ENCODE measurements around the gene DAZAP1.

Gene DAZAP1

GRCh38 chr19:1434577-1435060, 27.2 kb downstream of the DAZAP1 start:
- TF ChIP-seq TAF1 (IDR thresholded peaks at IDR 0.05; ENCODE audit: borderline replicate concordance, insufficient read depth, low read length) (no peak), REST (IDR thresholded peaks at IDR 0.05; ENCODE audit: insufficient read depth in 1 of 2, low read depth in 2 of 2, low read length in 2 of 2) (no peak), FOXP2 (optimal IDR thresholded peaks at IDR 0.05; ENCODE audit: borderline replicate concordance, extremely low read depth, extremely low read length, insufficient read depth) (no peak), POLR2AphosphoS5 (IDR thresholded peaks at IDR 0.05; ENCODE audit: low read depth, low read length) (no peak)

DNA sequence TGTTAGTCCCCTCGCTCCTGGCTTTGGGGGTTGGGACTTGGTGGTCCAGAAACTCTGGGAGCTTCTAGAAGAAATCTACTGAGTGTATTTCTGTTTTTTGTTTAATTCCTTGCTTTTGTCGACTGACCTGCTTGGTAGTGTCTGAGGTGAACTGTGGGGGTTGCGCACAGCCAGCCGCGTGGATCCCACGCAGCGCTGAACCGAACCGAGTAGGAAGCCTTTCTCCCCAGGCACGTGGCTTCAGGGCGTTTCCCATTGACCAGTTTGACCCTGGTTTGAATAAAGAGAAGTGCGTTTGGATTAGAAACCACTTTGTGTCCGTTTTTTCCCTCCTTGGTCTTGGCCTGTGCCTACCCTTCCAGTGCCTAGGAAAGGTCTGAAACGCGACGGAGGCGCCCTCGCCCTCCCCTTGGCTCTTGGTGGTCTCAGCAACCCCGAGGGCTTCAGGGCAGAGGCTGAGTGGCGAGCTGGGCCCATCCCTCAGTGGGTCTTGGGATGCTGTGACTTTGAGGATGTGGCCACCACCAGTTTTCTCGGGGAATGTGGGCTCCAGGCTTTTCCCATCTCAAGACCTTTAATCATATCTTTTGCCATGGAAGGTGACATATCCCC, 28.1 kb downstream of the DAZAP1 start:
- no peak for TF ChIP-seq SIN3A (IDR thresholded peaks at IDR 0.05; ENCODE audit: borderline replicate concordance, insufficient read depth, low read length)
- no peak for TF ChIP-seq POLR2AphosphoS5 (IDR thresholded peaks at IDR 0.05; ENCODE audit: low read depth, low read length)
- TF ChIP-seq FOXP2 (optimal IDR thresholded peaks at IDR 0.05; ENCODE audit: borderline replicate concordance, extremely low read depth, extremely low read length, insufficient read depth): no peak
- no peak for TF ChIP-seq REST (IDR thresholded peaks at IDR 0.05; ENCODE audit: insufficient read depth in 1 of 2, low read depth in 2 of 2, low read length in 2 of 2)
- no peak for TF ChIP-seq TAF1 (IDR thresholded peaks at IDR 0.05; ENCODE audit: borderline replicate concordance, insufficient read depth, low read length)

DNA sequence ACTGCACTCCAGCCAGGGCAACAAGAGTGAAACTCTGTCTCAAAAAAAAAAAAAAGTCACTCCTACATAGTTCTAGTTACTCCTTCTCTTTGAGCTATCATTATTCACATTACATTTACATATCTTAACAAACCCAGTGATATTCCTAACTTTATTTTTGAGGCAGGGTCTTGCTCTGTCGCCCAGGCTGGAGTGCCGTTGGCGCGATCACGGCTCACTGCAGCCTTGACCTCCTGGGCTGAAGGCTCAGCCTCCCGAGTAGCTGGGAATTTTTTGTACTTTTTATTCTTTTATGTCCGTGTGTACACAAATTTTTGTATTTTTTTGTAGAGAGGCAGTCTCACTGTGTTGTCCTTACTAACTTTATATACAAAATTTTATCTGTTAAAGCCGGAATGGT, 30.2 kb downstream of the DAZAP1 start:
- no peak for TF ChIP-seq SIN3A (IDR thresholded peaks at IDR 0.05; ENCODE audit: borderline replicate concordance, insufficient read depth, low read length)
- TF ChIP-seq REST (IDR thresholded peaks at IDR 0.05; ENCODE audit: insufficient read depth in 1 of 2, low read depth in 2 of 2, low read length in 2 of 2): no peak
- no peak for TF ChIP-seq POLR2AphosphoS5 (IDR thresholded peaks at IDR 0.05; ENCODE audit: low read depth, low read length)
- TF ChIP-seq TAF1 (IDR thresholded peaks at IDR 0.05; ENCODE audit: borderline replicate concordance, insufficient read depth, low read length): no peak
- TF ChIP-seq FOXP2 (optimal IDR thresholded peaks at IDR 0.05; ENCODE audit: borderline replicate concordance, extremely low read depth, extremely low read length, insufficient read depth): no peak

DNA sequence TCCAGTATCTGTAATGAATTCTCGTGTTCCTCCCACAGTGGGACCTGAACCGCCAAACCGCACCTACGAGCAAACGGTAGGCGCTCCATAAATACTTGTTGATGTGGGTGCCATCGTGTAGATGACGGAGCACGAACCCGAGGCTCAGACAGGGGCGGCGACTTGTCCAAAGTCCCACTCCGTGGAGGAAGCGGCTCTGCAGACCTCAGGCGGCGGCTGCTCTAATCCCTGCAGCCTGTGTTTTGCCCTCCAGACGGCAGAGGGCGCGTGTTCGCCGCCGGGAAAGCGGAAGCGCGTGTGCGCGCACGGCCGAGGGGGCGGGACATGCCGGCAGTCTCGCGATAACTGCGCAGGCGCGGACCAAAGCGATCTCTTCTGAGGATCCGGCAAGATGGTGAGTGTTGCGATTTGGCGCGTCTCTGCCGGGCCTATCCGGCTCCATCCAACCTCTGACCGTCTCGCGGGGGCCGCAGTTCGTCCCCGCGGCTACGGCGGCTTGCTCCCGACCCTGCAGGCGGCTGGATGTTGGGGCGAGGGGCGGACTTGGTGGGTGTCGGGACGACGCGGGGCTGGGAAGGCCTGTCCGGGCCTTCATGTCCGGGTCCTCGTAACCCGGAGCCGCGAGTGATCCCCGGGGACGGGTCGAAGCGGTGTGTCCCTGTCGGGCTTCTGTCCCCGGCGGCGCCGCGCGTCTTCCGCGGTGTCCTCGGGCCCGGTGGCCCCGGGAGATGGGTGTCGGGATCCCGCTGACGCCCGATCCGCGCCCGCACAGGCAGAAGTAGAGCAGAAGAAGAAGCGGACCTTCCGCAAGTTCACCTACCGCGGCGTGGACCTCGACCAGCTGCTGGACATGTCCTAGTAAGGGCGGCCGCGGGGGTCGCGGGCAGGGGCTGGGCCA, 30.9 kb downstream of the DAZAP1 start, which contains the start of gene RPS15:
Gene RPS15 (plus strand): TSS at position 362 of the 898 bp plus-strand sequence. CDS start 30 bp downstream, at position 392.
- TF ChIP-seq POLR2AphosphoS5 (IDR thresholded peaks at IDR 0.05; ENCODE audit: low read depth, low read length) (peak; percentile 98), TAF1 (IDR thresholded peaks at IDR 0.05; ENCODE audit: borderline replicate concordance, insufficient read depth, low read length) (peak; percentile 99), SIN3A (IDR thresholded peaks at IDR 0.05; ENCODE audit: borderline replicate concordance, insufficient read depth, low read length) (peak; percentile 80; the same call in 1 of the 2 replicates), REST (IDR thresholded peaks at IDR 0.05; ENCODE audit: insufficient read depth in 1 of 2, low read depth in 2 of 2, low read length in 2 of 2) (peak; percentile 65 to 74), FOXP2 (optimal IDR thresholded peaks at IDR 0.05; ENCODE audit: borderline replicate concordance, extremely low read depth, extremely low read length, insufficient read depth) (peak; percentile 94)
